HepG2 (cell line): Measurements from ENCODE around the gene FBXO33. TPM values are rescaled to one million over a fixed set of nuclear protein-coding genes. Genes with fewer than 3 reads are reported as not detected.

Experiments used
- ARNTL ChIP-seq: sonication (generic); formaldehyde crosslinking; IDR thresholded peaks from 2 replicates; pipeline ENCODE4 v1.4.0; 2020; ENCODE audit warnings: mild to moderate bottlenecking, missing genetic modification reagents
- ATAD3A ChIP-seq: sonication (generic); formaldehyde crosslinking; IDR thresholded peaks from 2 replicates; pipeline ENCODE4 v1.4.0; 2020; ENCODE audit warnings: missing genetic modification reagents
- CCDC6 ChIP-seq: sonication (generic); formaldehyde crosslinking; IDR thresholded peaks from 2 replicates; pipeline ENCODE4 v1.8.1; 2022; ENCODE audit warnings: mild to moderate bottlenecking, missing genetic modification reagents, moderate library complexity
- ESRRA ChIP-seq: sonication (generic); formaldehyde crosslinking; IDR thresholded peaks from 2 replicates; pipeline ENCODE4 v1.5.1; 2020; ENCODE audit warnings: mild to moderate bottlenecking, low read depth, missing genetic modification reagents
- FOSL2 ChIP-seq: sonication (generic); formaldehyde crosslinking; IDR thresholded peaks from 2 replicates; pipeline ENCODE4 v1.4.0; 2020; ENCODE audit warnings: missing genetic modification reagents
- HNF1B ChIP-seq: sonication (generic); formaldehyde crosslinking; IDR thresholded peaks from 2 replicates; pipeline ENCODE4 v1.5.1; 2020; ENCODE audit warnings: mild to moderate bottlenecking, moderate library complexity, missing genetic modification reagents
- JUND ChIP-seq: sonication (generic); formaldehyde crosslinking; IDR thresholded peaks from 2 replicates; pipeline ENCODE4 v1.8.0; 2022; ENCODE audit warnings: mild to moderate bottlenecking, missing genetic modification reagents
- MXD3 ChIP-seq: IDR thresholded peaks from 2 replicates; pipeline ENCODE4 v1.6.1; 2016; ENCODE audit warnings: mild to moderate bottlenecking, missing biosample characterization, missing genetic modification reagents
- NFIB ChIP-seq: sonication (generic); formaldehyde crosslinking; IDR thresholded peaks from 2 replicates; pipeline ENCODE4 v1.9.0; 2021; ENCODE audit warnings: missing genetic modification reagents, mild to moderate bottlenecking, borderline replicate concordance
- NFKB2 ChIP-seq: sonication (generic); formaldehyde crosslinking; IDR thresholded peaks from 2 replicates; pipeline ENCODE4 v1.4.0; 2020; ENCODE audit warnings: missing genetic modification reagents, borderline replicate concordance
- PAWR ChIP-seq: sonication (generic); formaldehyde crosslinking; IDR thresholded peaks from 2 replicates; pipeline ENCODE4 v1.4.0; 2020; ENCODE audit warnings: missing genetic modification reagents, mild to moderate bottlenecking, borderline replicate concordance
- PHF5A ChIP-seq: IDR thresholded peaks from one replicate; pipeline ENCODE4 v1.6.1; 2018; ENCODE audit warnings: low read depth, missing genetic modification reagents; ENCODE audit not compliant: unreplicated experiment
- RARA ChIP-seq: IDR thresholded peaks from 2 replicates; pipeline ENCODE4 v1.6.1; 2016; ENCODE audit warnings: missing genetic modification reagents, missing compliant biosample characterization
- RXRB ChIP-seq: IDR thresholded peaks from 2 replicates; pipeline ENCODE4 v1.6.1; 2016; ENCODE audit warnings: borderline replicate concordance, missing genetic modification reagents, missing compliant biosample characterization
- SAP130 ChIP-seq: IDR thresholded peaks from 2 replicates; pipeline ENCODE4 v1.6.1; 2016; ENCODE audit warnings: low read depth
- SMAD1 ChIP-seq: sonication (generic); formaldehyde crosslinking; IDR thresholded peaks from 2 replicates; pipeline ENCODE4 v1.4.0; 2020; ENCODE audit warnings: missing genetic modification reagents, low read depth, mild to moderate bottlenecking, borderline replicate concordance
- TAF15 ChIP-seq: fragments of 200-400 bp; formaldehyde crosslinking; IDR thresholded peaks from one replicate; pipeline ENCODE4 v1.6.1; 2018; ENCODE audit warnings: mild to moderate bottlenecking, low read depth, low read length; ENCODE audit not compliant: poor library complexity, severe bottlenecking
- TBP ChIP-seq: sonication (generic); formaldehyde crosslinking; IDR thresholded peaks from 2 replicates; pipeline ENCODE4 v1.5.0; 2020; ENCODE audit warnings: missing genetic modification reagents
- THAP11 ChIP-seq: IDR thresholded peaks from 2 replicates; pipeline ENCODE4 v1.6.1; 2016; ENCODE audit warnings: missing biosample characterization, missing genetic modification reagents
- YEATS4 ChIP-seq: sonication (generic); formaldehyde crosslinking; IDR thresholded peaks from 2 replicates; pipeline ENCODE4 v1.4.0; 2020; ENCODE audit warnings: missing genetic modification reagents, borderline replicate concordance
- ZBTB21 ChIP-seq: sonication (generic); formaldehyde crosslinking; IDR thresholded peaks from 2 replicates; pipeline ENCODE4 v1.4.0; 2020; ENCODE audit warnings: missing genetic modification reagents
- ZFP82 ChIP-seq: sonication (generic); formaldehyde crosslinking; IDR thresholded peaks from 2 replicates; pipeline ENCODE4 v1.5.1; 2020; ENCODE audit warnings: mild to moderate bottlenecking, missing genetic modification reagents, borderline replicate concordance
- ZMYM3 ChIP-seq: sonication (generic); formaldehyde crosslinking; IDR thresholded peaks from 2 replicates; pipeline ENCODE4 v1.5.1; 2020; ENCODE audit warnings: mild to moderate bottlenecking, missing genetic modification reagents
- ZNF136 ChIP-seq: sonication (generic); formaldehyde crosslinking; IDR thresholded peaks from 2 replicates; pipeline ENCODE4 v1.8.1; 2022; ENCODE audit warnings: low read depth, mild to moderate bottlenecking, moderate library complexity, missing genetic modification reagents
- ZNF264 ChIP-seq: sonication (generic); formaldehyde crosslinking; IDR thresholded peaks from 2 replicates; pipeline ENCODE4 v1.4.0; 2020; ENCODE audit warnings: missing genetic modification reagents
- ZNF329 ChIP-seq: sonication (generic); formaldehyde crosslinking; IDR thresholded peaks from 2 replicates; pipeline ENCODE4 v1.9.0; 2021; ENCODE audit warnings: low read depth, mild to moderate bottlenecking, missing genetic modification reagents
- ZNF878 ChIP-seq: sonication (generic); formaldehyde crosslinking; IDR thresholded peaks from 2 replicates; pipeline ENCODE4 v1.8.1; 2023; ENCODE audit warnings: mild to moderate bottlenecking, missing genetic modification reagents, moderate library complexity
- ZSCAN12 ChIP-seq: sonication (generic); formaldehyde crosslinking; IDR thresholded peaks from 2 replicates; pipeline ENCODE4 v1.9.0; 2021; ENCODE audit warnings: mild to moderate bottlenecking, missing genetic modification reagents
- polyA plus RNA-seq, 8 experiments: library from polyadenylated mRNA; depleted of rRNA in 3 of 8; stranded (reverse) in 7 of 8; unstranded in 1 of 8; fragments of >200 nt; fragmentation: Illumina TruSeq in 4 of 8; extraction: Trizol in 4 of 8; gene quantifications; 2 replicates each; pipeline versions ENCODE4 v1.2.1 to v1.2.3, GENCODE V29; 2011 to 2016; ENCODE audit warnings: low read depth in 4 of 8, missing spikeins in 1 of 8, mixed read lengths in 1 of 8; ENCODE audit not compliant: insufficient read depth in 1 of 8
- total RNA-seq, 5 experiments: library from RNA; depleted of rRNA; stranded (reverse); fragments of >200 nt; fragmentation: Illumina TruSeq; extraction: Trizol; gene quantifications; 2 replicates each; pipeline ENCODE4 v1.2.3, GENCODE V29; 2016; ENCODE audit warnings: low read depth in 1 of 5
- TF ChIP-seq, protein P1 (sequence below): IDR thresholded peaks from 2 replicates; pipeline ENCODE4 v1.6.1; 2016; ENCODE audit warnings: missing compliant biosample characterization, missing genetic modification reagents, borderline replicate concordance

The FBXO33 gene
- total and polyA plus RNA-seq, 2 of the 13 experiments (the other 11 are each of a cell fraction or from before 2014, with no cell fraction given): 15.5 to 16.9 TPM

DNA sequence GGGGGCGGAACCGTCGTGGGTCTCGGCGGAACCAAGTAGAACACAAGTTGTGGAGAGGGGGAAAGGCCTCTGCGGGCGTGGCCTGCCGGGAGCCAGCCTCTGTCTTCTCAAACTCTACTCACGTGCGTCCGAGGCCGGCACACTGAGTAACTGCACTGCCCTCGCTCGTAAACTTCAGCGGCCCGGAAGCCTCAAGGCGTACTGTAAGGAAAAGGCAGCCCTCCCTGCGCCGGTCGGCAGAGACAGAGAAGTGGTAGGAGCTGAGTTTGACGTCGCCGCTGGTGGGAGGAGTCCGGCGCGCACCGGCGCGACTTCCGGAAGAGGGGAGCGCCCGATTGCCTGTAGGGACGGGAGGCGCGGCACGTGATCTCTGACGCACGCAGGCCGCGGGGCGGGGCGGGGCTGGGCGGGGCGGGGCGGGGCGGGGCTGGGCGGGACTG, at the start of gene FBXO33 (continued):
- TF ChIP-seq, protein P1, sequence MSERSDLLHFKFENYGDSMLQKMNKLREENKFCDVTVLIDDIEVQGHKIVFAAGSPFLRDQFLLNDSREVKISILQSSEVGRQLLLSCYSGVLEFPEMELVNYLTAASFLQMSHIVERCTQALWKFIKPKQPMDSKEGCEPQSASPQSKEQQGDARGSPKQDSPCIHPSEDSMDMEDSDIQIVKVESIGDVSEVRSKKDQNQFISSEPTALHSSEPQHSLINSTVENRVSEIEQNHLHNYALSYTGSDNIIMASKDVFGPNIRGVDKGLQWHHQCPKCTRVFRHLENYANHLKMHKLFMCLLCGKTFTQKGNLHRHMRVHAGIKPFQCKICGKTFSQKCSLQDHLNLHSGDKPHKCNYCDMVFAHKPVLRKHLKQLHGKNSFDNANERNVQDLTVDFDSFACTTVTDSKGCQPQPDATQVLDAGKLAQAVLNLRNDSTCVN (CRISPR knock-in tag): peak; percentile 76; the same call in 1 of the 2 replicates
- TF ChIP-seq ARNTL (CRISPR knock-in tag): peak; percentile 50; the same call in 1 of the 2 replicates
- peak; percentile 59 for TF ChIP-seq PHF5A
- peak; percentile 73; the same call in 1 of the 2 replicates for TF ChIP-seq ZFP82 (CRISPR knock-in tag)
- peak; percentile 7; the same call in 1 of the 2 replicates for TF ChIP-seq HNF1B (CRISPR knock-in tag)
- peak; percentile 15; the same call in 1 of the 2 replicates for TF ChIP-seq NFKB2
- peak; percentile 71; the same call in 1 of the 2 replicates for TF ChIP-seq ZNF136
- TF ChIP-seq ZNF878 (CRISPR knock-in tag): peak; percentile 14; the same call in 1 of the 2 replicates
- TF ChIP-seq MXD3 (CRISPR knock-in tag): peak; percentile 71
- TF ChIP-seq ESRRA: no peak
- peak; percentile 84 for TF ChIP-seq THAP11 (CRISPR knock-in tag)
- TF ChIP-seq NFIB: no peak
- peak; percentile 83; the same call in 1 of the 2 replicates for TF ChIP-seq ZSCAN12 (CRISPR knock-in tag)
- TF ChIP-seq TBP (CRISPR knock-in tag): peak; percentile 97; the same call in 1 of the 2 replicates
- TF ChIP-seq RXRB: peak; percentile 74
- peak; percentile 87; the same call in 1 of the 2 replicates for TF ChIP-seq ATAD3A (CRISPR knock-in tag)
- TF ChIP-seq RARA (CRISPR knock-in tag): peak; percentile 42; the same call in 1 of the 2 replicates
- no peak; the same call in 1 of the 2 replicates for TF ChIP-seq ZNF264 (CRISPR knock-in tag)
- TF ChIP-seq SMAD1: peak; percentile 44; the same call in 1 of the 2 replicates
- peak; percentile 88 for TF ChIP-seq ZBTB21
- TF ChIP-seq PAWR (CRISPR knock-in tag): no peak
- TF ChIP-seq JUND: 0 out of 2 replicates have a peak, but pooled peaks have one; percentile 35
- peak; percentile 91 for TF ChIP-seq CCDC6
- peak; percentile 68 for TF ChIP-seq ZNF329 (CRISPR knock-in tag)
- peak; percentile 8; the same call in 1 of the 2 replicates for TF ChIP-seq YEATS4 (CRISPR knock-in tag)
- peak; percentile 66 for TF ChIP-seq FOSL2 (CRISPR knock-in tag)
- peak; percentile 69 for TF ChIP-seq SAP130 (CRISPR knock-in tag)
- no peak for TF ChIP-seq ZMYM3
- TF ChIP-seq TAF15: no peak
